Bronchial epithelial cell (primary cell): ENCODE measurements around the gene ESF1. TPM values are rescaled to one million over a fixed set of nuclear protein-coding genes. Genes with fewer than 3 reads are reported as not detected.

Experiments
- DNase-seq: peaks from one replicate; pipeline ENCODE4 v3.0.0-alpha.2; 2010; ENCODE audit warnings: low read depth
- FAIRE-seq: peaks from 2 replicates; lab custom pipeline; 2011; peaks lifted over from hg19 to GRCh38; lab: Jason Lieb, UNC
- H3K27me3 ChIP-seq: 2 replicates; pipeline ENCODE4 v1.5.1; 2011; ENCODE audit warnings: low read length; ENCODE audit not compliant: control insufficient read depth, insufficient read depth
- H3K36me3 ChIP-seq: 2 replicates; pipeline ENCODE4 v1.5.1; 2011; ENCODE audit warnings: low read length; ENCODE audit not compliant: control insufficient read depth, insufficient read depth
- H3K4me3 ChIP-seq: 2 replicates; pipeline ENCODE4 v1.5.1; 2011; ENCODE audit warnings: mild to moderate bottlenecking, low read depth, low read length, control low read depth
- total RNA-seq: library from RNA; depleted of rRNA; stranded (reverse); fragments of >200 nt; gene quantifications from 2 replicates; pipeline ENCODE4 v1.2.1, GENCODE V29; 2014
- TF ChIP-seq, protein P1 (sequence below): IDR thresholded peaks from 2 replicates; pipeline ENCODE4 v1.5.1; 2011; ENCODE audit warnings: mild to moderate bottlenecking, moderate library complexity, low read length, control low read depth, inconsistent platforms; ENCODE audit not compliant: insufficient read depth, severe bottlenecking

Gene ESF1
- total RNA-seq, 1 donor from 2014 or later: 16.6 TPM

DNA sequence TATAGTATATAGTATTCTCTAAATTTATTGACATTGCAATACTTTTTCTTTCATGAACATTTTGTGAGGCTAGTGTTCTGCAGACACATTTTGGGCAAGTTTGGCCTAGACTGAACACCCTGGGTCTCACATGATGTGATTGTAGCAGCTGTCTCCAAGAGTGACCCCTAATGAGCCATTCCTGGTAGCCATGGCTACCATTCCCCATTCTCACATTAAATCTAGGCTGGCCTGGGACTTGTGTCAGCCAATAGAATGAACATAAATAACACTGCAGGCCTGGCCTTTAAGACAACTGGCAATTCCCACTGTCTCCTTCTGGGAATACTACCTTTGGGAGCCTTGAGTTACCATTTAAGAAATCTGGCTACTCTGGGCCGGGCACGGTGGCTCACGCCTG lies 108.0 kb downstream of the ESF1 start:
- Histone ChIP-seq H3K27me3 (no peaks in the 10 kb centered on the region), H3K36me3 (no peaks in the 10 kb centered on the region), H3K4me3 (no peak overlapping the region)
- FAIRE-seq (no peak), DNase-seq (no peak)
- TF ChIP-seq, protein P1, sequence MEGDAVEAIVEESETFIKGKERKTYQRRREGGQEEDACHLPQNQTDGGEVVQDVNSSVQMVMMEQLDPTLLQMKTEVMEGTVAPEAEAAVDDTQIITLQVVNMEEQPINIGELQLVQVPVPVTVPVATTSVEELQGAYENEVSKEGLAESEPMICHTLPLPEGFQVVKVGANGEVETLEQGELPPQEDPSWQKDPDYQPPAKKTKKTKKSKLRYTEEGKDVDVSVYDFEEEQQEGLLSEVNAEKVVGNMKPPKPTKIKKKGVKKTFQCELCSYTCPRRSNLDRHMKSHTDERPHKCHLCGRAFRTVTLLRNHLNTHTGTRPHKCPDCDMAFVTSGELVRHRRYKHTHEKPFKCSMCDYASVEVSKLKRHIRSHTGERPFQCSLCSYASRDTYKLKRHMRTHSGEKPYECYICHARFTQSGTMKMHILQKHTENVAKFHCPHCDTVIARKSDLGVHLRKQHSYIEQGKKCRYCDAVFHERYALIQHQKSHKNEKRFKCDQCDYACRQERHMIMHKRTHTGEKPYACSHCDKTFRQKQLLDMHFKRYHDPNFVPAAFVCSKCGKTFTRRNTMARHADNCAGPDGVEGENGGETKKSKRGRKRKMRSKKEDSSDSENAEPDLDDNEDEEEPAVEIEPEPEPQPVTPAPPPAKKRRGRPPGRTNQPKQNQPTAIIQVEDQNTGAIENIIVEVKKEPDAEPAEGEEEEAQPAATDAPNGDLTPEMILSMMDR: no peak

DNA sequence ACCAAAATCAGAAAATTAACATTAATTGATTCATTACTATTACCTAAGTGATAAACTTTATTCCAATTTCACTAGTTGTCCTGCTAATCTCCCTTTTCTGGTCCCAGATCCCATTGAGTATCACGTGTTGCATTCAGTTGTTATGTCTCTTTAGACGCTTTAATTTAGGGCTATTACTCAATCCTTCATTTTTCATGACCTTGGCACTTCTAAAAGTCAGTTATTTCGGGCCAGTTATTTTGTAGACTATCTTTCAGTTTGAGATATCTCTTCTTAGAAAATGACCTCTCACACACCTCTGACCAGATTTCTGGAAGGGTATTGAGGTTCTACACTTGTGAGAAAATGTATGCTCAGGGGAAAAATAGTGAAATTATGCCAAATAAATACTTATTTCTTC lies 112.0 kb downstream of the ESF1 start:
- FAIRE-seq (no peak), DNase-seq (no peak)
- TF ChIP-seq, protein P1: no peak
- Histone ChIP-seq H3K36me3 (no peaks in the 10 kb centered on the region), H3K27me3 (peaks cover 1% of the 10 kb centered on the region), H3K4me3 (no peak overlapping the region)

DNA sequence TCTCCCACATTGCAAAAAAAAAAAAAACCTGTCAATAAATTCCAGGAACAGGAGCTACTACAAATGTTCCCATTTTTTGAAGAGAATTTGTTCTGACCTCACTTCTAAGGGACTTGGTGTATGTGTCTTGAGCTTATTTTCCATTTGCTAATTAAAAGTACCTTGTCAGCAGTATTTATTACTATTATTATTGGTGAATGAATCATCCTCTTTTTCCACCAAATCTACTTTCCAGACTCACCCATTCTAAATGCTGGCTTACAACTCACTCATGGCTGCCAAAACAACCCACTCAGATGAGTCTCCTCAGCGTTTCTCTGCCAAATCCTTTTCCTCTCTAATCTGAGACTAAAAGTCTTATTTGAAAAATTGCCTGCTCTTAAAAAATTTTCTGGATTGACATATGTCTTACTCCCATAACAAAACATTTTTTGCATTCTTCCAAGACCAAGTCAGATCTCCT lies 112.8 kb downstream of the ESF1 start:
- Histone ChIP-seq H3K4me3 (no peak overlapping the region), H3K36me3 (no peaks in the 10 kb centered on the region), H3K27me3 (peaks cover 1% of the 10 kb centered on the region)
- TF ChIP-seq, protein P1: no peak
- FAIRE-seq: no peak
- DNase-seq: peak; percentile 50

DNA sequence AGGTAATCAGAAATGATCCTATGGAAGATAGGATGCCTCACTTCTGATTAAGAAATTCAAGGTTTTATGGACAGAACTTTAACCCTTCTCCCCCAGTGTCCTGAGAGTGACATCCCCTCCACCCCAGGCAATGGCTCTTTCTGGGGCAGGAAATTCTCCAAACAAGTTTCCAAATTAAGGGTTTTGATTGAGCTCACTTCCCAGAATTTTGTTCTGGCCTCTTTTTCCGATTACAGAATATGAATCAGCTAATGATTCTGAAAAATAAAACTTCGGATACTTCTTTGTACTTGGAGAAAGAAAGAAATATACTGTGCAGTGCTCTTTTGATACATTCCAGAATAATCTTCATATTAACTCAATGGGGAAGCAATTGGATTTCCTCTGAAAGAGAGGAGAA lies 113.2 kb downstream of the ESF1 start:
- TF ChIP-seq, protein P1: no peak
- no peaks in the 10 kb centered on the region for H3K36me3 ChIP-seq
- FAIRE-seq (no peak), DNase-seq (no peak)
- peaks cover 1% of the 10 kb centered on the region for H3K27me3 ChIP-seq
- no peak overlapping the region for H3K4me3 ChIP-seq

DNA sequence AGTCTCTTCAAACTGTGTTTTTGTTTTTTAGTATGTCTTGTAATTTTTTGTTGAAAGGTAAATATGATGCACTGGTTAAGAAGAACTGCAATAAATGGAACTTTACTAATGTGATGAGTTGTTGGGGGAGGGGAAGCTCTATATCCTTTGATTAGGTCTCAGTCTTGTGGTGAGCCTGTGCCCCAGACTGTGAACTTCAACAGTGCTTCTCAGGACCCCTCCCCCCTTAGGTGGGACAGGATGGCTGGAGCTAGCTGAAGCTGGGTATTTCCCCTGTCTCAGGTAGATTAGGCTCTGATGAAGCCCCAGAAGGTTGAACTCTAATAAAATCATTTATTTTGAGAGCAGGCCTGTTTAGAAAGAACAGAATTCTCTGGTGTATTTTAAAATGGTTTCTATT lies 114.6 kb downstream of the ESF1 start:
- Histone ChIP-seq H3K36me3 (no peaks in the 10 kb centered on the region), H3K27me3 (peaks cover 1% of the 10 kb centered on the region), H3K4me3 (no peak overlapping the region)
- FAIRE-seq: no peak
- DNase-seq: no peak
- TF ChIP-seq, protein P1: no peak

DNA sequence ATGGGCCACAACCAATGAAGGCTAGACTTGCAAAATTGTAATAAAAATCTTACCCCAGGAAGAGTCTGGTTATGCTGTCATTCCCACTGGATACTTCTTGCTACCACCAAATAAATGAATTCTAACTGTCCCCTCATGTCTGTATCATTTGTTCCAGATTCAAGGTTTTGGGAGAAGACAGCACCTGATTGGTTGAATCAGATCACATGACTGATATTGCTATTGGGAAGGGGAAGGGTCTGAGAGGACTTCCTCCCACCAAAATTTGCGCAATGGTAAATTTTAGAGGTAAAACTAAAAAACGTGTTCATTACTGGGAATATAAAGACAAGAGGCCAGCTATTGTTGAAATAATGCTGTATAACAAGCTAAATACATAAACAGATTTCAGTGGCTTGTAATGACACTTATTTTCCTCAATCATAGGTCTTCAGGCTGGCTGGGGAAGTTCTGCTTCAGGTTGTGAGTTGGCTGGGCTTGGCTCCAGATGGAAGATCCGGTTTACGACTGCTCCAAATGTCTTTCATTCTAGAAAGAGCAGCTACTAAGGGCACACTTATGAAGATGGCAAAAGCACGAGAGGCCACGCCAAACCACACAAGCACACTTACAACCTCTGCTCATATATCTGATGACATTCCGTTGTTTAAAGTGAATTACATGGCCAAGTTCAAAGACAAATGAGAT lies 118.9 kb downstream of the ESF1 start:
- no peak for FAIRE-seq
- DNase-seq: no peak

More for the DNA sequence above, 118.9 kb downstream of the ESF1 start:
- H3K27me3 ChIP-seq: no peaks in the 10 kb centered on the region
- no peak overlapping the region for H3K4me3 ChIP-seq
- H3K36me3 ChIP-seq: no peaks in the 10 kb centered on the region
- TF ChIP-seq, protein P1: no peak
